Stimulated activated CD4-positive, alpha-beta T cell treated with anti-CD3 and anti-CD28 coated beads, Interleukin-12 subunit alpha, Interleukin-12 subunit beta, amount 100 ng/mL, for 48 hours (primary cell): ENCODE data around the gene KDM2A.
A peak's percentile ranks its signal among the peaks of the same experiment; 100 is the strongest.

Experiments used
- DNase-seq, 3 donors: peaks; one replicate each; pipeline ENCODE4 v3.0.0-alpha.2; 2020; ENCODE audit warnings: low read depth in 2 of 3, low spot score in 1 of 3

KDM2A gene

DNA sequence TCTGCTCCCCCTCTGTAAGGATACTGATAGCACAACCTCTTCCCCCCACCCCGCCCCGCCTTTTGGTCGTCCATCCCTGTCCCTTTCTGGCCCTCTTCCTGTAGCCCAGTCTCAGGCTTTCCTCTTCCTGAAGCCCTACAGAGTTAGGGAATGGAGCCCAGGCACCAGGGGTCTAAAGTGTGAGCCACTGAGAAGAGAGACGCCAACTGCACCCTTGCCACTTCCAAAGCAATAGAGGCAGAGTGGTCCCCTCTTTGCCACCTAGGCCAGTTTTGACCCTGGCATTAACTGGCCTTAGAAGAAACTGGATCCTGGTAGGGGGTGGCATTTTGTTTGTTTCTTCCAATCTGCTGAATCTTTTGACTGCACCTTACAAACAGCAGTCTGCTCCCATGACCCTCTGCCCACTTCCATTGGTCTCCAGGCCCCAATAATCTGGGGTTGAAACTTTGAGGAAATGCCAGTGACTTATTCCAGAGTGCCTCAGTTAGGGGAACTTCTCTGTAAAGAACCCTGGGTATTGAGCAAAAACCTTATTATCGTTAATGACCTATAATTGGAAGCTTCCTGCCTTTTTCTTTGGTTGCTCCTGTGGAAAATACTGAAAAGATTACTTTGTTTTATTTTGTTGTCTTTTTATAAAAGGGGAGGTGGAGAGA lies 137.5 kb downstream of the KDM2A start:
- DNase-seq = no peak

DNA sequence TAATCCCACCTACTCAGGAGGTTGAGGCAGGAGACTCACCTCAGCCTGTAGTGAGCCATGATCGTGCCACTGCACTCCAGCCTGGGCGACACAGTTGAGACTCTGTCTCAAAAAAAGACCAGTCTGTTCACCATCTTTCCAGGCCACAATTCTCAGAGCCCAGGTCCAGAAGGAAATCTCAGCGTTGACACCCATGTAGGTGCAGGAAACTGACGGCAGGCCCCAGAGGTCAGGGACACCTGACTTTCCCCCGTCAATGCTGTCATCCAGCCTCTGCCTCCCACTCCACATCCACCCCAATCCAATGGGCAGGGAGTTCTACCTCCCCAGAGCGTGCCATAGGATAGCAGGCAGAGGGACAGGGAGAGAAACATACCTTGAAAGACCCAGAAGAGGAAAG lies 141.3 kb downstream of the KDM2A start:
- DNase-seq = no peak

DNA sequence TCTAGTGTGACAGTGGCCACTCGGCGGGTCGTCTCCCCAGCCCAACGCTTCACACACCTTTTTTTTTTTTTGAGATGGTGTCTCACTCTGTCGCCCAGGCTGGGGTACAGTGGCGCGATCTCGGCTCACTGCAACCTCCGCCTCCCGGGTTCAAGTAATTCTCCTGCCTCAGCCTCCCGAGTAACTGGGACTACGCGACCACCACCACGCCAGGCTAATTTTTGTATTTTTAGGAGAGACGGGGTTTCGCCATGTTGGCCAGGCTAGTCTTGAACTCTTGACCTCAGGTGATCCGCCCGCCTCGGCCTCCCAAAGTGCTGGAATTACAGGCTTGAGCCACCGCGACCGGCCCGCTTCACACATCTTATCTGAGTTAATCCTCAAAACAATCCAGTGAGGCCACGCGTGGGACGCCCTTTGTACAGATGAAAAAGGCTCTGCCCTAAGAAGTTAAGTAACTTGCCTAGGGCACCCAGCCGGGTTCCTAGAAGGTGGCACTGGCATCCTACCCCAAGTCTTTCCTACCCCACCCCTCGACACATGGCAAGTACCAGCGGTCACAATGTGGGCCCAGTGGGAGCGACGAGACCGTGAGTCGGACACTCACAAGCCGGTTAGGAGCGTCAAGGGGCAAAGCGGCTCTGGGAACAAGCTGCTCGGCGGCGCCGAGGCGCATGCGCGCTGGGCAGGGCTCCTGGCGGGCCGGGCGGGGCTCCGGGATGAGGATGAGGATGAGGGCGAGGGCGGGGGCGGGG lies 142.0 kb downstream of the KDM2A start:
- peak in 1 of 3 donors; percentile 61 for DNase-seq

GRCh38 chr11:67261640-67261945 lies 142.5 kb downstream of the KDM2A start:
- no peak for DNase-seq

DNA sequence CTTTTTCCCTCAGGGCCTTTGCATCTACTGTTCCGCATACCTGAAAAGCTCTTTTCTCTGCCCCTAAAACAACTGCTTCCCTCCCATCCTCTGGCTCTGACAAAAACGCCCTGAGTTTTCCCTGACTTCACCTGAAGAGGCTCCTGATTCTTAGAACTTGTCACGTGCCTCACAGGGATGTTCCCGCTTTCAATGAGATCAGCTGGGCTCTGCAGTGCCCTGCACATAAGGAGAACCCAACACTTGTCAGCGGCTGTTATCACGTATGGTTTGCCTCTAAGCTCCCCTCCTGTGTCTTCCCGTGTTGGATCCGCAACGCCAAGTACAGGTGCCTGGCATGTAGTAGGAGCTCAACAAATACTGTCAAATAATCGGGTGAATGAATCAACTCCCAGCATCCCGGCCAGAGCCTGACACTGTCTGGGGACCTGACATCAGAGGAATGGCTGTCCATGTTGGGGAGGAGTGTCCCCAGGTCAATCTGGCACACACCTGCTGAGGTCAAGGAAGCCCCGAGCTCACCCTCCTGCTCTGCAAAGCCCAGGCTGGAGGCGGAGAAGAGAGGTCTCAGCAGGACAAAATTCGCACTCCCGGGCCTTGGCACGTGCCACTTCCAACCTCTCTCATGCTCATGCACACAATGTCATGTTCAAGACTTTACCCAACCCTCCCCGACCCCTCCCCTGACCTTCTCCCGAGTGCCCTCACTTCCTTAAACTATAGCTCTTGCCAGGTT lies 143.1 kb downstream of the KDM2A start:
- DNase-seq = no peak

GRCh38 chr11:67262731-67263675 lies 143.9 kb downstream of the KDM2A start:
- peak in 1 of 3 donors; percentile 74 for DNase-seq

- DNase-seq = no peak
These were observed 145.2 kb downstream of the KDM2A start for GRCh38 chr11:67264260-67264659.

GRCh38 chr11:67264877-67265632 lies 146.0 kb downstream of the KDM2A start:
- no peak for DNase-seq

GRCh38 chr11:67265633-67266448 lies 146.8 kb downstream of the KDM2A start:
- DNase-seq = peak in 1 of 3 donors; percentile 74

DNA sequence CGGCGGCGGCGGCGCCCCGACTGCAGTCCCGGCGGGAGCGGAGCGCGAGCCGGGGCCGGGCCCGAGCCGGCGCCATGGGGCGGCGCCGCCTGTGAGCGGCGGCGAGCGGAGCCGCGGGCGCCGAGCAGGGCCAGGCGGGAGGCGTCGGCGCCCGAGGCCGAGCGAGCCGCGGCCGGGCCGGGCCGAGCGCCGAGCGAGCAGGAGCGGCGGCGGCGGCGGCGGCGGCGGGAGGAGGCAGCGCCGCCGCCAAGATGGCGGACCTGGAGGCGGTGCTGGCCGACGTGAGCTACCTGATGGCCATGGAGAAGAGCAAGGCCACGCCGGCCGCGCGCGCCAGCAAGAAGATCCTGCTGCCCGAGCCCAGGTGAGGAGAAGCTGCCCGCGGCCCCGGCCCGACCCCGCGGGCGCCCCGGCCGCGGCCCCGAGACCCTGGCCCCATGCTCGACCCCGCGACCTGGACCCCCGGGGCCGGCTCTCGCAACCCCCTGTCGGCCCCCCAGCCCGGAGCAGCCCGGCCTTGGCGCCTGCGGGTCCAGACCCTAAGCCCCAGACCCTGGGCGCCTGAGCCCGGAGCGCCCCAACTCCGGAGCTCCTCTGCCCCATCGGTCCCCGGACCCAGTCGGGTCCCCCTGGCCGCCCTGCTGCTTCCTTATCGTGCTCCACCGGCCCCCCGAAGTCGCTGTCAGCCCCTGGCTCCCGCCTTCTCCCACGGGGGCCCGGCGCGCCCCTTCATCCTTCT lies 147.6 kb downstream of the KDM2A start, which contains the start of gene GRK2:
Gene GRK2 (plus strand): TSS at position 25 of the 739 bp plus-strand sequence. CDS start 227 bp downstream, at position 252.
- DNase-seq = no peak

- no peak for DNase-seq
These were observed 148.4 kb downstream of the KDM2A start for GRCh38 chr11:67267188-67268080.

DNA sequence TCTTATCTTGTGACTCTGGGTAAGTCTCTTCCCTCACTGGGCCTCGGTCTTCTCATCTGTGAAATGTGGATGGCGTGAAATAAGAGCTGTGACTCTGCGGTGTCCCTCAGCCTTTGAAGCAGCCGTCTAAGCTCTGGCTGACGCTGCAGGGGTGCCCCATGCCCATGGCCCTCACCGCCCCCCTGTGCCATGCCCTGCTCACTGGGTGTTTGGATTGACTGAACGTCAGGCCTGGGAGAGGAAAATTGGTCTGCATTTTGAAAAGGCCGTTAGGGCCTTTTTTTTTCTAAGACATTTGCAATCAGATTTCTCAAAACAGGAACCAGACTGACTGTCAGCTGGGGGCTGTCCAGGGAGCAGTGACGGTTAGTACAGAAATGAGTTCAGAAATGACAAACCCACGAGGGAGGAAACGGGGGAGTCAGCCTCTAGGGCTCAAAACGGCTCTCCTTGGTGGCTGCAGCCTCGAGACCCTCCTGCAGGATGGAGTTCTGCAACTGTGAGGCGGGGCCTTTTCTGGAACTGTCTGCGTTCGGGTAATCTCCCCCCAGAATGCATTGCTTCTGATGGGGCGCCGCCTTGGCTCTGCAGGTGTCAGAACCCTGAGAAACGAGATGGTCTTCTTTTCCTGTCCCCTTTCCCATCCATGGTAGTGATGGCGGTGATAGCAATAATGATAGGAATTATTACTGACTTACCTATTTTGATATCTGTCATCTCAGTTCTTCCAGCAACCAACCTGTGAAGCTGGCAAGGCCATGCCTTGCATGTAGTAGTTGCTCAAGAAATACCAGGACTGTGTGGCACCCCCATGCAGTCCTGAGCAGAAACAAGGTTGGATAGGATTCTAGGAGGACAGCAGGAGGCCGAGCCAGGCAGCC lies 149.3 kb downstream of the KDM2A start:
- DNase-seq = peak; percentile 59 to 71 (median 65)

DNA sequence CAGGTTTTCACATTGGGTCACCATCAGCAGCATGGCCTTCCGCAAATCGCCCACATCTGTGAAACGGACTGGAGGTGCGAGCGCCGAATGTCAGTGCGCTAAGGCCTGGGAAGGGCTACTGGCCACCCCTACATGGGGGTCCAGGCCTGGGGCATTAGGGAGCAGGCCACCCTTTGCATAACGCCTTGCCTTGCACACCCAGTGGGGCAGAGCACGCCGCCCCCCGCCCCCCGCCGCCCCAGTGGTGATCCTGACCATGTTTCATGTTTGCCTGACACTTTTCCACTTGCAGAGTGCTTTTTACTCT lies 149.9 kb downstream of the KDM2A start:
- DNase-seq = no peak

DNA sequence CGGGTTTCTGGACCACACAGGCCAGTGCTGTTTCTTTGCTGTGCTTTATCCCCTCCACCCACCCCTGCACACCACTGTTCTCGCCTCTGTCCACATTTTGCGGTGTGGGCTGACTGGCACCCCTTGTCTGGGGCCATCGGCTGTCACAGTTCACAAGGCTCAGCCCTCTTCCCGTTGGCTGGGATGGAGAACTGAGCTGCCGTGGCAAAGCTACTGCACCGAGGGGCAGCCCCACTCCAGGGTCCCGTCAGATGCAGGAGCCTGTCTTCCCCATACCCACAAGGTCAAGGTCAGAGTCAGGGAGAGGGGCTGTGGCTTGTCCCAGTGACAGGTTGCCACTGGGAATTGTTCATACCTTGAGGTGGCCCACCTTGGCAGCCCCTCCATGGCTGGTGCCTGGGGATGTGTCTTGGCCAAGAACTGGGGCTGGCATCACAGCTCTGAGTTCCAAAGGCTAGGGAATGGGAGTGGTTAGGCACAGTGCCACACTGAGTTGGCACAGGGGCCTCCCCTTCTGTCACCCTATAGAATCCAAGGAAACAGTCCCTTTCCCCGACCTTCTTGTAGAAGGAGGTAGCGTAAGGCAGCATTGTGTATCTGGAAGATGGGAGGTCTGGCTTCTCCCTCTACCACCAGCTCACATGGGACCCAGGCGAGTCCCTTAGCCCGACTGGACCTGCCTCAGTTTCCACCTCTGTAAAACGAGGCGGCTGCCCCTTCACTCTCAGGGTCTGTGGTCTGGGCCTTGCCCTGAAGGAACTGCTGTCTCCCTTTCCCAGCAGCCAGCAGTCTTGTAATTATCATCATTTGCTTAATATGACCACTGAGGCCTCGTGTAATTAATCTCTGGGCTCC lies 150.6 kb downstream of the KDM2A start:
- no peak for DNase-seq

- no peak for DNase-seq
These were observed 151.5 kb downstream of the KDM2A start for GRCh38 chr11:67270256-67271204.
